Measurements from ENCODE around the gene WDR38. TPM values are rescaled to one million over a fixed set of nuclear protein-coding genes. Genes with fewer than 3 reads are reported as not detected.
A peak's percentile ranks its signal among the peaks of the same experiment; 100 is the strongest.

WDR38 gene
- total and polyA plus RNA-seq, 2 of the 13 experiments (the other 11 are each of a cell fraction or from before 2014, with no cell fraction given), result not detected

DNA sequence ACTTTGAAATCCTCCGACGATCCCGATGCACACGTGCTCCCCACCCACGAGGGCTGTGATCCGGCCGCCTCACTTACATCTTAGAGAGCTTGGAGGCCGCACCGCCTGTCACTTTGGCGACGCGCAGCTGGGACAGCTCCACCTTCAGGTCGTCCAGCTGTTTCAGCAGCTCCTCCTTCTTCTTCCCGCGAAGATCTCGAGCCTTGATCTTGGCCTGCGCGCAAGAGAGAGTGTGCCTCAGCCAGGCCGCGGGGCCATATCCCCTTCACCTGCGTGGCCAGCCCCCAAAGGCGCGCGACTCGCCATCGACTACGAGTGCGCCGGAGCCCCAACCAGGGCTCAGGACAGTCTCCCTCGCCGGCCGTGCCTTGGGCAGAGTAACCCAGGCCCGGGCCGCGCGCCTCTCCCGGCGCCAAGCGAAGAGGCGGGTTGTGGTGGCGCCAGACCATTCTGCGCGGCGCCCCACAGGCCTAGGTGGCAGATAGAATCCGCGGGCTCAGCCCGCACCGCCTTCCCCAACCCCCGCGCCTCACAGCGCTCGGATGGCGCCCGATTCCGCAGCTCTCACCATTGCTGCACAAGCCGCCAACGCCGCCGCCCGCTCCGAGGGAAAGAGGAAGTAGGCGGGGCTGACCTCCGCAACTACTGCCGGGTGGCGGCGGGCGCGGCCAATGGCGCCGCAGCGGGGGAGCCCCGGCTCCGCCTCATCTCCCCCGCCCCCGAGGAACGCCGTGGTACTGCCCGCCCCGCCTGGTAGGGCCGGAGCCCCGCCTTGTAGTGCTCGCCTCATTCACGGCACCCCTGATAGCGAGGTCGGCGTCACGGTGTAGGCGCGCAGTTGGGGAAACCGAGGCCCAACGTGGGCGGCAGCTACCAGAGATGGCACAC, 8.3 kb downstream of the WDR38 start, which contains the start of the genes ARPC5L and RPL35 (continued):
- 0 out of 2 replicates have a peak, but pooled peaks have one; percentile 17 for TF ChIP-seq ZNF83 (CRISPR knock-in tag; IDR thresholded peaks at IDR 0.05; ENCODE audit: borderline replicate concordance)
- TF ChIP-seq ZNF792 (CRISPR knock-in tag; IDR thresholded peaks at IDR 0.05), result peak; percentile 75
- TF ChIP-seq KLF16 (CRISPR knock-in tag; IDR thresholded peaks at IDR 0.05), result peak in 1 of 2 experiments; percentile 78; a peak in 2 of 4 replicates
- TF ChIP-seq ZNF709 (CRISPR knock-in tag; IDR thresholded peaks at IDR 0.05), result peak; percentile 80
- TF ChIP-seq, protein P1, sequence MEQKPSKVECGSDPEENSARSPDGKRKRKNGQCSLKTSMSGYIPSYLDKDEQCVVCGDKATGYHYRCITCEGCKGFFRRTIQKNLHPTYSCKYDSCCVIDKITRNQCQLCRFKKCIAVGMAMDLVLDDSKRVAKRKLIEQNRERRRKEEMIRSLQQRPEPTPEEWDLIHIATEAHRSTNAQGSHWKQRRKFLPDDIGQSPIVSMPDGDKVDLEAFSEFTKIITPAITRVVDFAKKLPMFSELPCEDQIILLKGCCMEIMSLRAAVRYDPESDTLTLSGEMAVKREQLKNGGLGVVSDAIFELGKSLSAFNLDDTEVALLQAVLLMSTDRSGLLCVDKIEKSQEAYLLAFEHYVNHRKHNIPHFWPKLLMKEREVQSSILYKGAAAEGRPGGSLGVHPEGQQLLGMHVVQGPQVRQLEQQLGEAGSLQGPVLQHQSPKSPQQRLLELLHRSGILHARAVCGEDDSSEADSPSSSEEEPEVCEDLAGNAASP (CRISPR knock-in tag; IDR thresholded peaks at IDR 0.05; ENCODE audit: borderline replicate concordance), result no peak
- peak; percentile 90 for TF ChIP-seq ZNF431 (CRISPR knock-in tag; IDR thresholded peaks at IDR 0.05; ENCODE audit: borderline replicate concordance, low read depth)
- peak; percentile 84; the same call in 1 of the 2 replicates for TF ChIP-seq ZNF501 (CRISPR knock-in tag; IDR thresholded peaks at IDR 0.05)
- peak; percentile 95 for TF ChIP-seq POLR2AphosphoS5 (IDR thresholded peaks at IDR 0.05; ENCODE audit: low read depth, low read length)
- TF ChIP-seq DR1 (CRISPR knock-in tag; IDR thresholded peaks at IDR 0.05), result peak; percentile 94
- TF ChIP-seq, protein P2, sequence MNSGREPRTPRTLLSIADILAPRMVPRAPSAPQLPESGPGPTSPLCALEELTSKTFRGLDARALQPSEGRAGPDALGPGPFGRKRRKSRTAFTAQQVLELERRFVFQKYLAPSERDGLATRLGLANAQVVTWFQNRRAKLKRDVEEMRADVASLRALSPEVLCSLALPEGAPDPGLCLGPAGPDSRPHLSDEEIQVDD (CRISPR knock-in tag; IDR thresholded peaks at IDR 0.05; ENCODE audit: borderline replicate concordance), result no peak; the same call in 1 of the 2 replicates
- TF ChIP-seq SAFB2 (CRISPR knock-in tag; IDR thresholded peaks at IDR 0.05; ENCODE audit: borderline replicate concordance, low read depth), result peak; percentile 56; the same call in 1 of the 2 replicates
- TF ChIP-seq, protein P3, sequence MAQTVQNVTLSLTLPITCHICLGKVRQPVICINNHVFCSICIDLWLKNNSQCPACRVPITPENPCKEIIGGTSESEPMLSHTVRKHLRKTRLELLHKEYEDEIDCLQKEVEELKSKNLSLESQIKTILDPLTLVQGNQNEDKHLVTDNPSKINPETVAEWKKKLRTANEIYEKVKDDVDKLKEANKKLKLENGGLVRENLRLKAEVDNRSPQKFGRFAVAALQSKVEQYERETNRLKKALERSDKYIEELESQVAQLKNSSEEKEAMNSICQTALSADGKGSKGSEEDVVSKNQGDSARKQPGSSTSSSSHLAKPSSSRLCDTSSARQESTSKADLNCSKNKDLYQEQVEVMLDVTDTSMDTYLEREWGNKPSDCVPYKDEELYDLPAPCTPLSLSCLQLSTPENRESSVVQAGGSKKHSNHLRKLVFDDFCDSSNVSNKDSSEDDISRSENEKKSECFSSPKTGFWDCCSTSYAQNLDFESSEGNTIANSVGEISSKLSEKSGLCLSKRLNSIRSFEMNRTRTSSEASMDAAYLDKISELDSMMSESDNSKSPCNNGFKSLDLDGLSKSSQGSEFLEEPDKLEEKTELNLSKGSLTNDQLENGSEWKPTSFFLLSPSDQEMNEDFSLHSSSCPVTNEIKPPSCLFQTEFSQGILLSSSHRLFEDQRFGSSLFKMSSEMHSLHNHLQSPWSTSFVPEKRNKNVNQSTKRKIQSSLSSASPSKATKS (CRISPR knock-in tag; IDR thresholded peaks at IDR 0.05), result no peak
- TF ChIP-seq KDM3A (CRISPR knock-in tag; IDR thresholded peaks at IDR 0.05; ENCODE audit: low read depth), result no peak
- TF ChIP-seq, protein P4, sequence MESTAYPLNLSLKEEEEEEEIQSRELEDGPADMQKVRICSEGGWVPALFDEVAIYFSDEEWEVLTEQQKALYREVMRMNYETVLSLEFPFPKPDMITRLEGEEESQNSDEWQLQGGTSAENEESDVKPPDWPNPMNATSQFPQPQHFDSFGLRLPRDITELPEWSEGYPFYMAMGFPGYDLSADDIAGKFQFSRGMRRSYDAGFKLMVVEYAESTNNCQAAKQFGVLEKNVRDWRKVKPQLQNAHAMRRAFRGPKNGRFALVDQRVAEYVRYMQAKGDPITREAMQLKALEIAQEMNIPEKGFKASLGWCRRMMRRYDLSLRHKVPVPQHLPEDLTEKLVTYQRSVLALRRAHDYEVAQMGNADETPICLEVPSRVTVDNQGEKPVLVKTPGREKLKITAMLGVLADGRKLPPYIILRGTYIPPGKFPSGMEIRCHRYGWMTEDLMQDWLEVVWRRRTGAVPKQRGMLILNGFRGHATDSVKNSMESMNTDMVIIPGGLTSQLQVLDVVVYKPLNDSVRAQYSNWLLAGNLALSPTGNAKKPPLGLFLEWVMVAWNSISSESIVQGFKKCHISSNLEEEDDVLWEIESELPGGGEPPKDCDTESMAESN (CRISPR knock-in tag; conservative IDR thresholded peaks at IDR 0.05), result peak; percentile 82
- TF ChIP-seq RELA (CRISPR knock-in tag; IDR thresholded peaks at IDR 0.05), result no peak; the same call in 1 of the 2 replicates
